ENCODE data around the gene TUBA3C.

Gene TUBA3C

DNA sequence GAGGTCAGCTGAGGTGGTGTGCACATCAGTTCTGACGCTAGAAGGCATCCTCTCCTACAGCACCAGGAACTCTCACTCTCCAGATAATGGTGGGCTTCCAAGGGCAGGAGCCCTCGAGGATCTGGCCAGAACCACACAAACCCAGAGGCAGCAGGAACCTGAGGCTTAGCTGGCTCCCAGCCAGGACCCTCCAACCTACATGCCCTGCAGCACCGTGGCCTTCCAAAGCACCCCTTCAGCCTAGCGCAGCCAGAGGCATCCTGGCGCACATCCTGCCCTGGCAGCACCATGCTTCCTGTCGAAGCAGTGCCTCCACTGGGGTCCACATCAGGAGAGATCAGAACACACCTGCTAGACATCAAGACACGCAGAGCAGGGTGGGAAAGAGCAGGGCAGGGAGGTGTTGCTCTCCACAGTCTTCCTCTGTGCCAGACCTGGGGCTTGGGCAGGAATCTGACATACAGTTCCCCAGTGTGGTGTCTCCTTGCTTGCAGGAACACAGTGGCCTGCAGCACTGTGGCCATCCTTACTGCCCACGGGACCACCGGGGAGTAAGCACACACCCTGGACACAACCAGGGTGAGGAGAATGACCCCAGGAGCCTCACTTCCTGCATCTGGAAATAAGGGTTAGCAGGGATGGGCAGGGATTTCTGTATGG is 21.7 kb downstream of the TUBA3C start:
- no peak overlapping the region for H3K4me3 ChIP-seq (replicated peaks; ENCODE audit: low read depth, low read length)
- DNase-seq (ENCODE audit: extremely low read depth, low read depth) = no peak
- TF ChIP-seq, protein P1, sequence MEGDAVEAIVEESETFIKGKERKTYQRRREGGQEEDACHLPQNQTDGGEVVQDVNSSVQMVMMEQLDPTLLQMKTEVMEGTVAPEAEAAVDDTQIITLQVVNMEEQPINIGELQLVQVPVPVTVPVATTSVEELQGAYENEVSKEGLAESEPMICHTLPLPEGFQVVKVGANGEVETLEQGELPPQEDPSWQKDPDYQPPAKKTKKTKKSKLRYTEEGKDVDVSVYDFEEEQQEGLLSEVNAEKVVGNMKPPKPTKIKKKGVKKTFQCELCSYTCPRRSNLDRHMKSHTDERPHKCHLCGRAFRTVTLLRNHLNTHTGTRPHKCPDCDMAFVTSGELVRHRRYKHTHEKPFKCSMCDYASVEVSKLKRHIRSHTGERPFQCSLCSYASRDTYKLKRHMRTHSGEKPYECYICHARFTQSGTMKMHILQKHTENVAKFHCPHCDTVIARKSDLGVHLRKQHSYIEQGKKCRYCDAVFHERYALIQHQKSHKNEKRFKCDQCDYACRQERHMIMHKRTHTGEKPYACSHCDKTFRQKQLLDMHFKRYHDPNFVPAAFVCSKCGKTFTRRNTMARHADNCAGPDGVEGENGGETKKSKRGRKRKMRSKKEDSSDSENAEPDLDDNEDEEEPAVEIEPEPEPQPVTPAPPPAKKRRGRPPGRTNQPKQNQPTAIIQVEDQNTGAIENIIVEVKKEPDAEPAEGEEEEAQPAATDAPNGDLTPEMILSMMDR (IDR thresholded peaks at IDR 0.05; ENCODE audit: low read depth, low read length, missing control alignments) = no peak

- no peak overlapping the region for H3K4me3 ChIP-seq (replicated peaks; ENCODE audit: low read depth, low read length)
- DNase-seq (ENCODE audit: extremely low read depth, low read depth) = no peak
- TF ChIP-seq, protein P1 (IDR thresholded peaks at IDR 0.05; ENCODE audit: low read depth, low read length, missing control alignments) = no peak
Observed at GRCh38 chr13:19159181-19159580, 22.4 kb downstream of the TUBA3C start.

GRCh38 chr13:19158526-19159174 is 23.0 kb downstream of the TUBA3C start:
- no peak for DNase-seq (ENCODE audit: extremely low read depth, low read depth)
- TF ChIP-seq, protein P1 (IDR thresholded peaks at IDR 0.05; ENCODE audit: low read depth, low read length, missing control alignments) = no peak
- H3K4me3 ChIP-seq (replicated peaks; ENCODE audit: low read depth, low read length) = no peak overlapping the region

GRCh38 chr13:19158006-19158405 is 23.6 kb downstream of the TUBA3C start:
- TF ChIP-seq, protein P1 (IDR thresholded peaks at IDR 0.05; ENCODE audit: low read depth, low read length, missing control alignments) = no peak
- no peak for DNase-seq (ENCODE audit: extremely low read depth, low read depth)
- no peak overlapping the region for H3K4me3 ChIP-seq (replicated peaks; ENCODE audit: low read depth, low read length)

DNA sequence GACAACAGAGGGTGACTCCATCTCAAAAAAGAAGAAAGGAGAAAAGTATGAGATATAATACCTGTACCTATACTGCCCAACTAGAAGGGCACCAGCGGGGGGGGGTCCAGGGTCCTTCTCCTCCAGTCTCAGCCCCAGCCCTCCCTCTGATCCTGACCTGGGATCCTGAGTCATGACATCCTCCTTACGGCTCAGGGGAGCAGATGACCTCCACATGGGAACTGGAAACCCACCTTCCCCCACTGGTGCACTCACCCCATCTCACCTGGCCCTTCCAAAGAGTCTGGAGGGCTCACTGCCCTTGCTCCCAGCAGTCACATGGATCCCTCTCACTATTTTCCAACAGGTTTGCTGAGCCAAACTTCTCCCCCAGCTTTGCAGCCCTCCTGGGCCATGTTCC is 24.2 kb downstream of the TUBA3C start:
- TF ChIP-seq, protein P1 (IDR thresholded peaks at IDR 0.05; ENCODE audit: low read depth, low read length, missing control alignments) = no peak
- H3K4me3 ChIP-seq (replicated peaks; ENCODE audit: low read depth, low read length) = no peak overlapping the region
- no peak for DNase-seq (ENCODE audit: extremely low read depth, low read depth)

DNA sequence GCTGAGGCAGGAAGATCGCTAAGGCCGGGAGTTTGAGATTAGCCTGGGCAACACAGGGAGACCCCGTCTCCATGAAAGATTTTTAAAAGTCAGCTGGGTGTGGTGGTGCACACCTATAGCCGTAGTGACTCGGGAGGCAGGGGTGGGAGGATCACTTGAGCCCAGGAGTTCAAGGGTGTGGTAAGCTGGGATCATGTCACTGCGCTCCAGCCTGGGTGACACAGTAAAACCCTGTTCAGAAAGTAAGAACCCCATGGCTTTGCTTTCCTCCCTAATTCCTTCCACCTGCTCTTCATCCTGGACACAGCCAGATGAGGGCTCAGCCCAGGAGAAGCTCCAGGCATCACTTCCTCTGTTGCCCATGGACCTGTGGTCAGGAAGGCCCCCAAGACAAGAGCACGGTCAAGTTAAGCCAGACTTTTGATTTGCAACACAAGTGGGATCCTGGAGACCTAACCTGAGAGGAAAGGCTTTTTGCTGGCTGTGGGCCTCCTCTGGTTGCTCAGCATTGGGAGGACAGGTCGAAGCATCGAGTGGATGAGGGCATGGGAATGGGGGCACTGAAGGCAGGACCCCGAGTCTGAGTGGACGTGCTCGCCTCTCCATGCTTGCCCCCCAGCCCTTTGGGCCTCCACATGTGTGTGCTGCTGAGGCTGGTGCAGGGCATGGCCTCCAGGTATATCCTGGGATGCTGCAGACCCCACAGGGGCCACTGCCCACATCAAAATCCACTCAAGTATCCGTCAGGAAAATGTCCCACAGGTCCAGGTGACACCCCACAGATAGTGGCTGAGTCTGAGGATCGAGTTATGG is 25.4 kb downstream of the TUBA3C start:
- TF ChIP-seq, protein P1 (IDR thresholded peaks at IDR 0.05; ENCODE audit: low read depth, low read length, missing control alignments) = no peak
- DNase-seq (ENCODE audit: extremely low read depth, low read depth) = no peak
- no peak overlapping the region for H3K4me3 ChIP-seq (replicated peaks; ENCODE audit: low read depth, low read length)
